Activated T-cell treated with anti-CD3 and anti-CD28 coated beads, Interleukin-2, amount 50 U/mL, for 1 hour (primary cell): Measurements from ENCODE around the gene NKX1-1.
"Not testable (repeated sequence)": the region's sequence is repeated elsewhere in the genome, so short reads cannot be mapped to it uniquely, and the experiment has no call there.

Experiments used
- DNase-seq: peaks from one replicate; pipeline ENCODE4 v3.0.0-alpha.2; 2020

The NKX1-1 gene

DNA sequence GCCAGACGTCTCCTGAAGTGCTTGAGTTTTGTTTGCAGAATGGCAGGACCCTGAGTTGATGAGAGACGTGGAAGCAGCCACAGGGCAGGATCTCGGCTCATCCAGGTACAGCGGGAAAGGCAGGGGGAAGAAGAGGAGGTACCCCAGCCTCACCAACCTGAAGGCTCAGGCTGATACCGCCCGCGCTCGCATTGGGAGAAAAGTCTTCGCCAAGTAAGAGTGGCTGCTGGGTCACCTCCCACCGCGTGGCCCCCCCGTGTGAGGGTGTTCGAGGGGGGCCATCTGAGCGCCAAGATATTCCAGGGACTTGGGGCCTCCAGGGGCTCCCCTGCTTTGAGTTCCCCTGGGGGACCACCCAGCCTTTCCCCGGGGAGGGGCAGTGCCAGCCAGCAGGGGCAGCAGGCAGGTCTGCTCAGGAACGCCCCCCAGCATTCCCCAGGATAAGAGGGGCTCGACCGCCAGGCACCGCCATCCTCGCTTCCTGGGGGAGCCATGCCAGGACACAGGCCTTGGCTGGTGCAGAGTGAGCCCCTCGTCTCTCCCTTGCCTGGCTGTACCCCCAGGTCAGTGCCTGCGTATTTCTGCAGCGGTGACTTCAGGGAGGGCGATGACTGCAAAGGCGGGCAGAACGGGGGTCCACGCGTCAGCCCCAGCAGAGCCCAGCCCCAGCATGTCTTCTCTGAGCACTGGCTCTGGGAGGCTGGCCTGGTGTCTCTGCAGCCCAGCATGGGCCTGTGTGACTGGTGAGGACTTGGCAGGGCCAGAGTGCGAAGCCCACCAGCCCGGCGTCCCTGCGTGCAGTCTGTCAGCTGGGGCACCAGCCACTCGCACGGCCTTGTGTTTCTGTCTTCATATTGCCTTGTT is 22.3 kb downstream of the NKX1-1 start:
- DNase-seq, result no peak

DNA sequence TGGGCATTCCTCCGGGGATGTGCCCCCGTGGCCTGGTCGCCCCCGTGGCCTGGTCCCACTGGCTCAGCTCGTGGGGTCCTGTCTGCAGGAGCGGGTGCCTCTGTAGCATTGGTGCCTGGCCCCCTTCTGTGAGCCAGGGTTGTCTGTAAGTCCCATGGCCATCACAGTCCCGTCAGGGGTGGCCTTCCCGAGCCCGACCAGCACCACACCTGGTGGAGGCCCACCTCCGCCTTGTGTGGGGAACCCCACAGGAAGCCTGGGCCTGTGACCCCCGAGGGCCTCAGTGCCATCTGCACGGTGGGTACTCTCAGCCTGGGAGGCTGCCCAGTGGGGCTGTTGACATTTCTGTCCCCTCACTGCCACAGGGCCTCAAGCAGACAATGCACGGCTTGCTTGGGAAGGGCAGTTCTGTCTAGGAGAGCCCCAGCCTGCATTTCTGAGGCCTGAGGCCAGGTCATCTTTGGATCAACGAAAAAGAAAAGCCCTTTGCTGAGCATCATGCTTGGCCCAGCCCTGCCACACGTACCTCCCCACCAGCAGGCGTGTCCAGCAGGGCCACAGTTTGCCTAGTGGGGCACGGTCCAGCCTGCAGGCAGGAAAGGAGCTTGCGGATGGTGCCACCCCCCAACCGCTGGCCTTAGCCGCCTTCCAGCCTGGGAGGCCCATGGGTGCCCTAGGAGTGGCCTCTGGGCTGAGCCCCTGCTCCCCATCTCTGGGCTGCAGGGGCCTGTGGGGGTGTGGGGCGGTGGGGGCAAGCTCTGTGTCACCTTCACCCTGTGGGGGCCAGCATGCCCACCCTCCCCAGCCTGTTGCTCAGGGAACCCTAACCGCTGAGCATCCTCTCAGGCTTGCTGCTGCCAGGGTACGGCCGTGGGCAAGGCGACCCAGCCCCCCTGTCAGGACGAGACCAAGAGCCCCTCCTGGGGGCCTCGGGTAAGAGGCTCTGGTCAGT is 23.2 kb downstream of the NKX1-1 start:
- DNase-seq, result no peak

DNA sequence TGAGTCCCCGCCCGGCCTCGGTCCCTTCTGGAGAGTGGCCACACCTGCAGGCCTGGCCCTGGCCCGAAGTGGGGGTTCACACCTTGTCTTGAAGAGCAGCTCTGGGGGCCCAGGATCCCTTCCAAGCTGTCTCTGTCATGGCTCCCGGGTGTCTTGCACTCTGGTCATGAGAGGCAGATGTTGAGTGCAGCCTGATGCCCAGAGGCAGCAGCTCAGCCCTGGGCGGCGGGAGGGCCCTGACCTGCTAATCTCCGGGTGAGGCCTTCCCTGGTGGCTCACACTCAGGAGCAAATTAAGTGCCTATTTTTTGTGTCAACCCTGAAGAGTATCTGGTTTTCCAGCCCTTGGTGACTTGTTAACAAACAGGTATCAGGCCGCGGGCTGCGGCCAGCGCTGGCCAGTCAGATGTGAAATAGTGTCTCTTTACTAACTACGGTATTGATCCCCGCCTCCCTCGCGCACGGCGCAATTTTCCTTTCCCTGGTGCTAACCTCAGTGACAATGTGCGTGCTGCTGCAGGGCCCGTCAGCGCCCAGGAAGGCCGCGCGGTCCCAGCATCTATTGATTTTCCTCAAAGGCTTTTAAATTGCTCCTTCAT is 24.2 kb downstream of the NKX1-1 start:
- DNase-seq, result no peak

DNA sequence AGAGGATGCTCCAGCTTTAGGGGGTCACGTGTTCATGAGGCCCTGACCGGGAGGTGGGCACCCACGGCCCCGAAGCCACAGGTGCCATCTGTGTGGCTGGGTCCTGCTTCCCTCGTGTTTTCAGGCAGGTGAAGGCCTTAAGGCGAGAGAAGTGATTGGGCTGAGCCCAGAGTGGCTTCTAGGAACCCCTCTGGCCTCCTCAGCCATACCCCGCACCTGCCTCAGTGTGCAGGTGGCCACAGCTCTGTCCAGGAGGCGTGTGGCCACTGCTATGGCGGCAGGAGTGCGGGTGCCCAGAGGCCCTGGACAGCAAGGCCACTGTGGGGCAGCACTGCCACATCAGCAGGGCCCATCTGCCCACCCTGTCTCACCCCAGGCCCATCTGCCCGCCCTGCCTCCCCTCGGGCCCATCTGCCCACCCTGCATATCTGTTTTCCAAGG is 25.0 kb downstream of the NKX1-1 start:
- DNase-seq, result no peak

DNA sequence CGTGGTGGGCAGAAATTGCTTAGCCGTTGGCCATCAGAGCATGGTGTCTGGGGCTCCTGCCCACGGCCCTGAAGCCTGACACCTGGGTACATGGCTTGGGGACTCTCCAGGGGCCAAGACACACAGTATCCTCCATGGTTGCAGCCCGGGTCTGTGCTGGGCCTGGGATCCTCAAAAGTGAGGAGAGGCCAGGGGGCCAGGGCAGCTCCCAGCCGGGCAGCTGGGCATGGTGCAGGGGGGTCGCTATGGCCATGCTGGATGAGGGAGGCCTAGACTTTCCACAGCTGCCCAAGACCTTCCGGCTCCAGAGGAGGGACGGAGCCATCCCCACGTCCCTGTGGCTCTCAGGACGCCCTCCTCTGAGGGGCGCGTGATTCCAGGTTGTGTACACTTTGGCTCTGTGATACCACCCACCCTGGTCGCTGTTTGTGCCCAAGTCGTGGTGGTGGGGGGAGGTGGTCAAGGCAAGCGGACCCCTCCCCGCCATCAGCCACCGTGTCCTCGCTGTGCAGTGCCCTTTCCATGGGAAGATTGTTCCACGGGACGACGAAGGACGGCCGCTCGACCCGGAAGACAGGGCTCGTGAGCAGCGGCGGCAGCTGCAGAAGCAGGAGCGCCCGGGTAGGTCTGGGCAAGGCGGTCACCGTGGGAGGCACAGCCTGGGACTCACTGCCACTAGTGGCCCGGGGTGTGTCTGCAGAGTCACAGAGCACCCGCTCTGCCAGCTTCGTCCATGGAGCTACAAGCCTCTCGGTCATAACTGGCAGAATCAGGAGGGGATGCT is 25.7 kb downstream of the NKX1-1 start:
- no peak for DNase-seq

DNA sequence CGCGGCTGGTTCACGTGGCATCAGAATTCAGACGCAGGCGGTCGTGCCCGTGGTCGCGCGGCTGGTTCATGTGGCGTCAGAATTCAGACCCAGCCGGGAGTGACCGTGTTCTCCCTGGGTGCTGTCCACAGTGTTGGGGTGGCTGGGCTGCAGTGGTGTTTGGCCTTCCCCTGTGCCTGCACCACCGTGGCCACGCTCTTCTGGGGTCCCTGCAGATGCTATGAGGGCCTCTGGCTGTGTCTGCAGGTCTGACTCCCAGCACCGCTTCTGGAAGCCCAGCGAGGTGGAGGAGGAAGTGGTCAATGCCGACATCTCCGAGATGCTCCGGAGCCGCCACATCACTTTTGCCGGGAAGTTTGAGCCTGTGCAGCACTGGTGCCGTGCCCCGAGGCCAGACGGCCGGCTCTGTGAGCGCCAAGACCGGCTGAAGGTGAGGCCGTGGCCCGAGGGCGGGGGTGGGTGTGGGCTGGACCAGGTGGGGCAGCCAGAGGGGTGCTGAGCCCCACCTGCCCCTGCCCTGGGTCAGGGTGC is 26.4 kb downstream of the NKX1-1 start:
- no peak for DNase-seq

DNA sequence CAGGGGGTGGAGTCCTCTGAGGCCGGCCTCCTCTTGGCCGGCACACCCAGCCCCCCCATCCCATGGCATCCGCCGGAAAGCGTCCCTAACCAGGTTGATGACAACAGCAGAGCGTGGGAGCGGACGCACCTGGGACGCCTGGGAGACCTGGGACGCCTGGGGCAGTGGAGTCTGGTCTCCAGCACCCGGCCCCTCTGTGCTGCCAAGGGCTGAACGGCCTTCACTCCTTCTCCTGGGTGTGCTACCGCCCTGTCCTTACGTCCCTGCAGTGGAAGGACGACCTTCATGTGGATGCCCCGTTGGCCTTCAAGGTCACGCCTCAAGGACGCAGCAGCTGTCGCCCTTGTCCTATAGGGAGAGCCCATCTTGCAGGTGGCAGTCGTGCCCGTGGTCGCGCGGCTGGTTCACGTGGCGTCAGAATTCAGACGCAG is 26.9 kb downstream of the NKX1-1 start:
- DNase-seq, result no peak

DNA sequence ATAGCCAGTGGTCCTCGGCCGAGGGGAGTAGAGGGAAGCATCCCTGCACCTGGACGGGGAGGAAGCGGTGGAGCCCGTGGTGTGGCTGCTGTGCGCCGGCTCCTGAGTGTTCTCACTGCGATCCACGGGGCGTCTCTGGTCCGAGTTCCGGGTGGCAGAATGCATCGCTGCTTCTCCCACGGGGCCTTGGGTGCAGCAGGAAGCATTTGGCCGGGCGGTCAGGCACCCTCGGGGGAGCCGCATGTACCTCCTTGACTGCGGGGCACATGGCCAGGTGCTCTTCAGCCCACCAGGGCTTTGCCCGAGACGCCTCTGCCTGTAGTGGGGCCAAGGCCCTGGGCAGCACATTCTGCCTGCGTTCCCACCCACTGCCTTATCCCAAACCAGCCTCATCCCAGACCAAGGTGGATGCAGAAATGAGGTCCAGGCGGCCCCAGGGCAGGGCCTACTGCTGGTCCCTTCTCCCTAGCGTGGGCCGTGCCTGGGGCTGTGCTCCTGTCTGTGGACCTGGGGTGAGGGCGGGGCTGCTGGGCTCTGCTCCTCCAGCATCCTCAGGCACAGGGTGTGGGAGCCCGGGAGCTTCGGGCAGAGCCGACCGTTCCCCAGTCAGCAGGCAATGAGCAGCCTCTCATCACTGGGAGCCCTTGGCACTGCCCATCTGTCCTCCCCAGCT is 27.5 kb downstream of the NKX1-1 start:
- DNase-seq, result no peak

DNA sequence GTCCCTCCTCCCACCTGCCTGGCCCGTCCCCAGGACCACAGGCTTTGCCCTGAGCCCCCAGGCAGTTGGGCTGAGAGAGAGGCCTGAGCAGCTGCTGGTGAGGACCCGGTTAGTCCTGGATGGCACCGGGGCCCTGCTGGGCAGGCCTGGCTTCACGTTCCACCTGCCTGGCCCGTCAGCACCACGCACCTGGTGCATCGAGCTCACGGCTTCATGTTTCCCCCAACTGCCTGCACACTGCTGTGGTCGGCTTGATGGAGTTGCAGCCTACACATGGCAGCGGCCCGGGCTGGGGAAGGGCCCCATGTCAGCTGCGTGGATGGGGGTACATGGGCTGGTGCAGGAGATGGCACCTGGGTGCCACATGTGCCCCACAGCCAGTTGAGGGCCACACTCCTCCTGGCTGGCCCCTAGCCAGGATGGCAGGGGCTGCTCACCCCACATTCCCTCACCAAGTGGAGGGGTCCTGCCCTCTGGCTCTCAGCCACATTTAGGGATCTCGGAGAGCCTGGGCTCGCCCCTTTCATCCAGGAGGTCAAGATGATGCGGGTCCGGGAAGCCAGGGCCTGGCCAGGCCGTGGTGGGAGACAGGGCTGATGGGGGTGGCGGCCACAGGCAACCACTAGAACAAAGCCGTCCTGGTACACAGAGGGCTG is 28.5 kb downstream of the NKX1-1 start:
- DNase-seq, result no peak

DNA sequence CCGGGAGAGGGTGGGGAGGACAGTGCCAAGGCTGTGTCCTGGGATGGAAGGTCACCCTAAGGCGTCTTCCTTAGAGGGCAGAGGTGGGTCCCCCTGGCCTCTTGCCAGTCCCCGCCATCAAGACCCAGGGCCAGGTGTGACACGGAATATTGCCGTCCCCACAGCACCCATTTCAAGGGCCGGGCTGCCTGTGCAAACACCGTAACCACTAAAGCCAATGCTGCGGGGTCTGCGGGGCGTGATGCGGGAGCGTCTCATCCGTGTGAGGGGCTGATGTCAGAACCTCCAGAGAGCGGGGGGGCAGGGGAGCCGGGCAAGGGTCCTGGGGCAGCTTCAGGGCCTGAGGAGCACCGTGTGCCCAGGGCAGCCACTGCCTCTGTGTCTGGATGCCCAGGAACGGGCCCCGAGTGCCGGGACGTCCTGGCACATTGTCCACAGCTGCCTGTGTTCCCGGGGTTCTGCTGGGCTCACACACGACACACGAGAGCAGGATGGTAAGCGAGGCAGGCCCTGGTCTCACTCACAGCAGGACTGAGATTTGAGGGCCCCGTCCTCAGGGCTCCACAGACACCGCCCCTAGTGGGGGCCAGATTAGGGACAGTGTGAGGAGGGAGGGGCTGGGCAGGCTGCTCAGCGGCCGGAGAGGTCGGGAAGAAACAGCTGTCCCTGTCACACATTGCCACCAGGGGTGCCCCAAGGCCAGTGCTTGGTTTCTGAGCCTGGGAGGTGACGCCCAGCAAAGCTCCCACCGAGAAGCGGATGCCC is 29.2 kb downstream of the NKX1-1 start:
- DNase-seq, result no peak

DNA sequence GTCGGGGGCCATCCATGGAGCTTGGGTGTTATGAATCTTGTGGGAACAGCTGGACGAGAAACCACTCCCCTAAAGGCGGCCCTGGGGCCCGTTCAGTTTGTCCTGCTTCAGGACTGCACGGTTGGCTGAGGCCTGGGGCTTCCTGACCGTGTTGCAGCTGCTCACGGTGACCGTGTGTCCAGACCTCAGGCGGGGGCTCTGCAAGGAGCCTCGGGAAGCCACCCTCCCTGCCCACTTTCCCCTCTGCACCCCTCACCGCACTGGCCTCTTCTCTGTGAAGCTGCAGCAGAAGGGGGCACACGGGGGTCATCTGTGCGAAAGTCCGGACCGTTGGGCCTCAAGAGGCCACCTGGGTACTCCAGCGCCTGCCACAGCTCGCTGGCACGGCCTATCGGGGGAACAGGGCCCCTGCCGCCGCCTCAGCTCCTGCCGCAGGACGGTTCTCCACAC is 29.8 kb downstream of the NKX1-1 start:
- DNase-seq, result no peak

DNA sequence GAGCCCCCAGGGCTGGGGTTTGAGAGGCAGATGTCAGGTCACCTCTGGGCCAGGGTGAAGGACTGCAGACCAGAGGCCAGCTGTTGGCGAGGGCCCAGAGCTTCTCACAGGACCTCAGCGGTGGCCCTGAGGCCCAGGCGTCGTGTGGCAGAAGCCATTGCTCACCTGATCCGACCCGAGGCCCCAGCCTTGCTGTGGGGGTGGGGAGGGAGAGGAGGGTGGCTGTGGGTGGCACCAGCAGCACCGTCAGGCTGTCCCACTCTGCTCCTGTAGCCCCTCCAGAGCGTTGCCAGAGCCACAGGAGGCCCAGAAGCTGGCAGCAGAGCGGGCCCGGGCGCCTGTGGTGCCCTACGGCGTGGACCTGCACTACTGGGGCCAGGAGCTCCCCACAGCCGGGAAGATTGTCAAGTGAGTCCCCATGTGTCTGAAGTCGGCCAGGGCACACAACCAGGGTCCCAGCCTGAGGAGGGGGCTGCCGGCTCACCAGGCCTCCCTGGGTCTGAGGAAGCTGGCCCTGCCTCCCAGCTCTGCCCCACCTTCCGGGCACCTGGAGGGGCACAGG is 30.4 kb downstream of the NKX1-1 start:
- DNase-seq, result no peak

DNA sequence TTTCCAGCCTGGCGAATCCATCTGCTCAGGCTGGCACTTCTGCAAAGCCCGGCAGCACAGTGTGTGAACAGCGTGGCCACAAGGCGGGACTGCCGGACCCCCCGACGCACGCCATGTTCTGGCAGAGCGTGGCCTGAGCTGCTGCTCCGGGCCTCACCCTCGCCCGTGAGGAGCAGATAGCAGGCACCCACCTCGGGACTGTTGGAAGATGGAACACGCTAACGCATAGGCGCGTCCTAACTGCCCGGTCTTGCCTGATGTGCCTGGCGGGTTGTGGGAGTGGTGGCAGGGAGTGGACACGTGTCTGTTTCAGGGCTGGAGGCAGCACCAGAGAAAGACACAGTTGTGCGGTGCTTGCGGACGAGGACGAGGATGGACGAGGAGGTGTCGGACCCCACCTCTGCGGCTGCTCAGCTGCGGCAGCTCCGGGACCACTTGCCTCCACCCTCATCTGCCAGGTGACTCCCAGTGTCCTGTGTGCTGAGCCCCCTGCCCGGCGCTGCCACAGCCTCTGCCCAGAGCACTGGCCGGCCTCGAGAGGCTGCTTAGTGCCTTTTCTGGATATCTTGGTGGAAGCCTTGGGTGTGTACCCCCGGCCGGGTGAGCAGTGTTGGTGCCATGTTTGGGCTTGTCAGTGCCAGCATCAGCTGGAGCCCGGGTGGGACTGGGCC is 31.1 kb downstream of the NKX1-1 start:
- no peak for DNase-seq

DNA sequence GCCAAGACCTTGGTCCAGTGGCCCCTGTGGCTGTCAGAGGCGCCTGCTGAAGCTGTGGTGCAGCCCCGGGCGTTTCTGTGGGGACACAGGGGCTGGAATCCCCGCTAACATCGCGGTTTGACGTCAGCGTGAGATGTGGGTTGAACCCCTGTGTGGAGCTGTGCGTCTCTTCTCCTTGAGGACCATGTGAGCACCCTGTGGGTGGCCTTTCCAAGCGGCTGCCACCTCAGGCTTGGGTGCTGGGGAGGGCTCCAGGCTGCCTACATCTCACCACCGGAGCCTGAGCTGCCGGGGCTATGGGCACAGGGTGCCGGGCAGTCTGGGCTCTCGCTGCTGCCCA is 31.6 kb downstream of the NKX1-1 start:
- no peak for DNase-seq

DNA sequence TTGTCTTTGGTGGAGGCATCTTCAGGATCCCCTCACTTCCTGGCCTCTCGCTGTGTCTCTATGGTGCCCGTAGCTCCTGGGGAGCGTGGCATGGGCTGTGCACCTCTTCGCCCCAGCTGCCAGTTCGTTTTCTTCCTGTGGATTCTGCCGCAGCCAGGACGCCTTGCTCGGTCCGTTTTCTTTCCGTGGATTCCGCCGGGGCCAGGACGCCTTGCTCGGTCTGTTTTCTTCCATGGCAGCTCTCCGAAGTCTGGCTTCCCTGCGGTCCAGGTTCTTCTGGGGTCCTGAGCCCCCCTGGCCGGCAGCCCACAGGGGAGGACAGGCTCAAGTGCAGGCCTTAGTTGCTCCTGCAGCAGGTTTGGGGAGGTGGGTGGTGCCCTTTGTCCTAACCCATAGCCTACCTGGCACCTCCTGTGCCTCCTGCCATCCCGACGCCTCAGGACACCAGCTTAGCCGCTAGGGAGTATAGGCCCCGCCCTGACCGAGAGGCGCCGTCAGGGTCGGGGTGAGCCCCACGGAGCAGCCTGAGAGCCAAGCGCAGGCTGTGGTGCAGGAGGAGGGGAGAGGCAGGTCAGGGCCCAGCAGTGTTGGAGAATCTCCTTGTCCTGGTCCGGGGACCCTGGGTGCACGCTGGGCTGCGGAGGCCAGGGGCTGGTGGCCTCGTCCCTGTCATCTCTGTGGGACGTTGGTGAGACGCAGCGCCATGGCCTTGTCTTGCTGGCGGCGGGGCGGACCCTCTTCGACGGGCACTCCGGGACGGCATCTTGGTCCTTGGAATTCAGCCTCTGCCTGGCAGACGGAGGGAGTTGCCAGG is 32.1 kb downstream of the NKX1-1 start:
- no peak for DNase-seq

DNA sequence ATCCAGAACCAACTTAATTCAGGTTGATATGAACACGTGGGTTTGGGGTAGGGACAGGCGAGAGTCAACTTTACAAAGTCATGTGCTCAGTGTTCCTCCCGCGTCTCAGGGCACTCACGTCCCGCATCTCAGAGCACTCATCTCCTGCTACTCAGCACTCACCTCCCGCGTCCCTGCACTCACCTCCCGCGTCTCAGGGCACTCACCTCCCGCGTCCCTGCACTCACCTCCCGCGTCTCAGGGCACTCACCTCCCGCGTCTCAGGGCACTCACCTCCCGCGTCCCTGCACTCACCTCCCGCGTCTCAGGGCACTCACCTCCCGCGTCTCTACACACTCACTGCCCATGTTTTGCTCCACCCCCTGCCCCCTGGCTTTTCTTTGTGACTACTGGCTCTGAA is 33.7 kb downstream of the NKX1-1 start:
- DNase-seq, result not testable (repeated sequence)

DNA sequence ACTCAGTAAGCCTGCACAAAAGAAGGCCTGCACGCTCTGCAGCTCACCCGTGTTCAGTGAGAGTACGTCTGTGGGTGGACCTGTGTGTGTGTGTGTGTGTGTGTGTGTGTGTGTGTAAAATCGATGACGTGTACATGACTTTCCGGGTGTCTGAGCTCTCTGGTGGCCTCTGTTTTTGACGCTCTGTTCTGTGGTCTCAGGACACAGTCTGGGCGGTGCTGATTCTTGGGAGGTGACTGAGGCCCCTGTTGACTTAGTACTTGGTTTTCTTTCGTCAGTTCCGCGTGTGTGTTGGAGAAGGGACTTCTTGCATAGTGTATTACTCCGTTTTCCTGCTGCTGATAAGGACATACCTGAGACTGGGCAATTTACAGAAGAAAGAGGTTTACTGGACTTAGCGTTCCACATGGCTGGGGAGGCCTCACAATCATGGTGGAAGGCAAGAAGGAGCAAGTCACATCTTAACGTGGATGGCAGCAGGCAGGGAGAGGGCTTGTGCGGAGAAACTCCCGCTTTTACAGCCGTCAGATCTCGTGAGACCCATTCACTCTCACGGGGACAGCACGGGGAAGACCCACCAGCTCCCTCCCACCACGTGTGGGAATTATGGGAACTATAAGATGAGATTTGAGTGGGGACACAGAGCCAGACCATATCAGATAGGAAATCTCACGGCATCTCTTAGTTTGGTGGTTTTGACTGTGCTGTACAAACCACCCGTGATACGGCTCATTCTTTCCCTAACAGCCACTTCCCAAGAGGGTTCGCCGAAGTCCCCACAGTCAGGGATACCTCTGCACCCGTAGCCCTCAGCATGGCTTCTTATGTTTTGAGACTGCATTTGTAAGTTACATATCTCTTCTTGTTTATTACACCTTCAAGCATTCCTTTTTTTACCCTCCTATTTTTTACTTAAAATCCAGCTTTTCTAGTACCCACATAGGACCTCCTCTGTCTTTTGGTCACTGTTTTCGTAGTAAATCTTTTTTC is 34.8 kb downstream of the NKX1-1 start:
- no peak for DNase-seq
